Measurements from ENCODE around the gene TRMT2A. TPM values are rescaled to one million over a fixed set of nuclear protein-coding genes. Genes with fewer than 3 reads are reported as not detected.

TRMT2A gene
- 161 TPM for total RNA-seq

- H3K36me3 ChIP-seq, result peaks cover 24 to 61% of the 10 kb centered on the region in 2 donors
- H3K4me1 ChIP-seq, result peaks cover 6 to 18% of the 10 kb centered on the region in 2 donors
- no peaks in the 10 kb centered on the region for H3K9me3 ChIP-seq
- peak within 1 kb of the TSS; percentile 83 to 85 for H3K27ac ChIP-seq
- intact Hi-C loops (cut with DNase I), result loop anchor here (1.0 to 10.0 kb wide), 5 partner anchors 14 to 402 kb away; partner anchors contain the start of genes DGCR8, SEPTIN5, TANGO2 and ZDHHC8
- peak; percentile 92 to 99 for DNase-seq (ENCODE audit: low spot score in 2 of 2)
- H3K4me3 ChIP-seq, result peak within 1 kb of the TSS; percentile 68 to 85
- H3K27me3 ChIP-seq, result no peaks in the 10 kb centered on the region
- TF ChIP-seq CTCF (IDR thresholded peaks at IDR 0.05), result peak in 2 of 3 experiments; percentile 17 to 26
Observed at GRCh38 chr22:20116951-20117632, at the start of gene TRMT2A. TRMT2A (minus strand) TSS chr22:20117226; CDS start chr22:20116906, 320 bp downstream.

- intact Hi-C loops (cut with DNase I), result no loop called here
- Histone ChIP-seq H3K27me3 (no peaks in the 10 kb centered on the region), H3K36me3 (no peaks in the 10 kb centered on the region)
Observed at GRCh38 chr22:20166703-20167102, 49.7 kb upstream of the TRMT2A start.

GRCh38 chr22:20165913-20166312, 48.9 kb upstream of the TRMT2A start:
- no peak for DNase-seq (ENCODE audit: low spot score in 2 of 2)
- no peak overlapping the region for H3K4me3 ChIP-seq
- no peak for TF ChIP-seq CTCF (IDR thresholded peaks at IDR 0.05)

More at GRCh38 chr22:20166703-20167102, 49.7 kb upstream of the TRMT2A start:
- H3K4me1 ChIP-seq, result no peaks in the 10 kb centered on the region
- no peaks in the 10 kb centered on the region for H3K9me3 ChIP-seq
- H3K4me3 ChIP-seq, result no peak overlapping the region
- TF ChIP-seq CTCF (IDR thresholded peaks at IDR 0.05), result no peak
- H3K27ac ChIP-seq, result no peak overlapping the region
- no peak for DNase-seq (ENCODE audit: low spot score in 2 of 2)

GRCh38 chr22:20165421-20165820, 48.4 kb upstream of the TRMT2A start:
- H3K4me1 ChIP-seq, result no peaks in the 10 kb centered on the region
- H3K9me3 ChIP-seq, result no peaks in the 10 kb centered on the region
- no peak for DNase-seq (ENCODE audit: low spot score in 2 of 2)
- no peak for TF ChIP-seq CTCF (IDR thresholded peaks at IDR 0.05)
- H3K36me3 ChIP-seq, result no peaks in the 10 kb centered on the region
- no peak overlapping the region for H3K4me3 ChIP-seq
- intact Hi-C loops (cut with DNase I), result no loop called here
- H3K27ac ChIP-seq, result no peak overlapping the region
- no peaks in the 10 kb centered on the region for H3K27me3 ChIP-seq

More at GRCh38 chr22:20165913-20166312, 48.9 kb upstream of the TRMT2A start:
- H3K4me1 ChIP-seq, result no peaks in the 10 kb centered on the region
- no peaks in the 10 kb centered on the region for H3K36me3 ChIP-seq
- H3K27me3 ChIP-seq, result no peaks in the 10 kb centered on the region
- no peak overlapping the region for H3K27ac ChIP-seq
- no peaks in the 10 kb centered on the region for H3K9me3 ChIP-seq
- intact Hi-C loops (cut with DNase I), result no loop called here

- intact Hi-C loops (cut with DNase I), result no loop called here
- Histone ChIP-seq H3K4me3 (no peak overlapping the region), H3K27me3 (no peaks in the 10 kb centered on the region), H3K9me3 (no peaks in the 10 kb centered on the region), H3K4me1 (no peaks in the 10 kb centered on the region), H3K36me3 (no peaks in the 10 kb centered on the region), H3K27ac (no peak overlapping the region)
- no peak for DNase-seq (ENCODE audit: low spot score in 2 of 2)
- TF ChIP-seq CTCF (IDR thresholded peaks at IDR 0.05), result no peak
Observed at GRCh38 chr22:20164863-20165262, 47.8 kb upstream of the TRMT2A start.

Measured in ascending aorta (tissue), 2 donors.